OCI-LY1 (cell line): Measurements from ENCODE around the gene CREG1.

Experiments
- H2AFZ ChIP-seq: fragments of 200-600 bp; sonication (generic), shearing (Covaris generic); 2 replicates; pipeline ENCODE4 v1.6.0; 2014; ENCODE audit warnings: antibody characterized with exemption, mild to moderate bottlenecking, low read length
- H3F3A ChIP-seq: fragments of 200-600 bp; sonication (generic), shearing (Covaris generic); 2 replicates; pipeline ENCODE4 v1.6.0; 2014; ENCODE audit warnings: mild to moderate bottlenecking, antibody characterized with exemption, low read length, moderate library complexity; ENCODE audit not compliant: insufficient read depth
- H3K27ac ChIP-seq: fragments of 200-600 bp; sonication (generic); 2 replicates; pipeline ENCODE4 v1.5.1; 2014; ENCODE audit warnings: low read length, mixed run types, mild to moderate bottlenecking, low read depth; ENCODE audit not compliant: poor library complexity, severe bottlenecking
- H3K27me3 ChIP-seq: fragments of 200-600 bp; sonication (generic); 2 replicates; pipeline ENCODE4 v1.6.0; 2014; ENCODE audit warnings: antibody characterized with exemption, mild to moderate bottlenecking, low read length, moderate library complexity; ENCODE audit not compliant: insufficient read depth
- H3K36me3 ChIP-seq: fragments of 200-600 bp; sonication (generic); 2 replicates; pipeline ENCODE4 v1.6.1; 2014; ENCODE audit warnings: mild to moderate bottlenecking, antibody characterized with exemption, low read length, moderate library complexity, mixed read lengths; ENCODE audit not compliant: insufficient read depth
- H3K4me1 ChIP-seq: fragments of 200-600 bp; sonication (generic); 2 replicates; pipeline ENCODE4 v1.5.1; 2014; ENCODE audit warnings: mild to moderate bottlenecking, low read length, moderate library complexity; ENCODE audit not compliant: insufficient read depth, severe bottlenecking
- H3K4me2 ChIP-seq: fragments of 200-600 bp; sonication (generic), shearing (Covaris generic); 2 replicates; pipeline ENCODE4 v1.6.1; 2014; ENCODE audit warnings: low read length
- H3K4me3 ChIP-seq: fragments of 200-600 bp; sonication (generic); 2 replicates; pipeline ENCODE4 v1.5.1; 2014; ENCODE audit warnings: low read length, low read depth, mild to moderate bottlenecking, mixed read lengths; ENCODE audit not compliant: poor library complexity, severe bottlenecking
- H3K79me2 ChIP-seq: fragments of 200-600 bp; shearing (Covaris generic); 2 replicates; pipeline ENCODE4 v1.6.1; 2016; ENCODE audit warnings: mixed run types, low read length, mixed read lengths; ENCODE audit not compliant: insufficient read depth
- H3K9ac ChIP-seq: fragments of 200-600 bp; sonication (generic), shearing (Covaris generic); 2 replicates; pipeline ENCODE4 v1.6.1; 2014; ENCODE audit warnings: mild to moderate bottlenecking, low read length, mixed read lengths
- H3K9me2 ChIP-seq: fragments of 200-600 bp; sonication (generic), shearing (Covaris generic); 2 replicates; pipeline ENCODE4 v1.6.1; 2014; ENCODE audit warnings: low read depth, mild to moderate bottlenecking, low read length, mixed read lengths
- H3K9me3 ChIP-seq: fragments of 200-600 bp; shearing (Covaris generic); 2 replicates; pipeline ENCODE4 v1.6.1; 2014; ENCODE audit warnings: low read length, mixed read lengths
- H4K20me1 ChIP-seq: fragments of 200-600 bp; sonication (generic), shearing (Covaris generic); 2 replicates; pipeline ENCODE4 v1.6.0; 2016; ENCODE audit warnings: mild to moderate bottlenecking, low read length; ENCODE audit not compliant: insufficient read depth
- CTCF ChIP-seq: fragments of 200-600 bp; sonication (generic), shearing (Covaris generic); IDR thresholded peaks from 2 replicates; pipeline ENCODE4 v1.5.1; 2017; ENCODE audit warnings: mild to moderate bottlenecking, antibody characterized with exemption, low read length, moderate library complexity, mixed read lengths
- EZH2 ChIP-seq: fragments of 200-600 bp; sonication (generic), shearing (Covaris generic); IDR thresholded peaks from 2 replicates; pipeline ENCODE4 v1.8.0; 2017; ENCODE audit warnings: borderline replicate concordance, mixed run types, mild to moderate bottlenecking, antibody characterized with exemption, low read length, moderate library complexity, mixed read lengths

The CREG1 gene

GRCh38 chr1:167496797-167497619 lies 56.6 kb downstream of the CREG1 start:
- Histone ChIP-seq H3K9me2 (no peaks in the 10 kb centered on the region), H3K9ac (no peak overlapping the region), H3F3A (0 out of 2 replicates have a peak, but pooled peaks cover 6% of the 10 kb centered on the region), H3K4me3 (no peak overlapping the region), H3K27ac (peak overlapping the region; percentile 94), H3K4me2 (no peak overlapping the region), H4K20me1 (no peaks in the 10 kb centered on the region), H2AFZ (no peak overlapping the region), H3K36me3 (no peaks in the 10 kb centered on the region), H3K79me2 (no peaks in the 10 kb centered on the region), H3K4me1 (peaks cover 98% of the 10 kb centered on the region), H3K27me3 (no peaks in the 10 kb centered on the region), H3K9me3 (no peaks in the 10 kb centered on the region)
- TF ChIP-seq EZH2 (no peak), CTCF (no peak)

- H3K27me3 ChIP-seq: no peaks in the 10 kb centered on the region
- peaks cover 75% of the 10 kb centered on the region for H3K4me1 ChIP-seq
- H3K36me3 ChIP-seq: no peaks in the 10 kb centered on the region; the same call in 1 of the 2 replicates
- no peaks in the 10 kb centered on the region for H3K9me3 ChIP-seq
- H2AFZ ChIP-seq: no peak overlapping the region
- no peaks in the 10 kb centered on the region for H3K9me2 ChIP-seq
- H3K9ac ChIP-seq: no peak overlapping the region
- no peaks in the 10 kb centered on the region; the same call in 1 of the 2 replicates for H3F3A ChIP-seq
- TF ChIP-seq CTCF (no peak), EZH2 (no peak)
- no peaks in the 10 kb centered on the region for H4K20me1 ChIP-seq
- H3K79me2 ChIP-seq: no peaks in the 10 kb centered on the region
- no peak overlapping the region for H3K4me3 ChIP-seq
- peak overlapping the region; percentile 65 for H3K27ac ChIP-seq
- H3K4me2 ChIP-seq: no peak overlapping the region
Observed at GRCh38 chr1:167493372-167493771, 60.2 kb downstream of the CREG1 start.

- H3K79me2 ChIP-seq: no peaks in the 10 kb centered on the region
- H3F3A ChIP-seq: no peaks in the 10 kb centered on the region; the same call in 1 of the 2 replicates
- peak overlapping the region; percentile 54 for H3K4me2 ChIP-seq
- H3K4me3 ChIP-seq: peak overlapping the region; percentile 27
- peak overlapping the region; percentile 60 for H3K9ac ChIP-seq
- no peaks in the 10 kb centered on the region; the same call in 1 of the 2 replicates for H3K36me3 ChIP-seq
- H3K27ac ChIP-seq: peak overlapping the region; percentile 89
- H3K9me3 ChIP-seq: no peaks in the 10 kb centered on the region
- TF ChIP-seq CTCF (peak; percentile 2; the same call in 1 of the 2 replicates), EZH2 (no peak)
- H3K9me2 ChIP-seq: no peaks in the 10 kb centered on the region
- no peaks in the 10 kb centered on the region for H4K20me1 ChIP-seq
- peak overlapping the region; percentile 53 for H2AFZ ChIP-seq
- no peaks in the 10 kb centered on the region for H3K27me3 ChIP-seq
- peaks cover 67% of the 10 kb centered on the region for H3K4me1 ChIP-seq
Observed at GRCh38 chr1:167492481-167492910, 61.1 kb downstream of the CREG1 start.
